Peyer's patch (tissue), 4 donors: Measurements from ENCODE around the gene C11orf91.

Source experiments
- POLR2A ChIP-seq, 2 donors: fragments of 450-650 bp; IDR thresholded peaks; one replicate each; pipeline ENCODE4 v1.5.1; 2017; ENCODE audit warnings: antibody characterized with exemption in 2 of 2, mild to moderate bottlenecking in 2 of 2, moderate library complexity in 2 of 2
- TF ChIP-seq, protein P1 (sequence below), 6 experiments: fragments of 450-650 bp in 4 of 6; fragments of 200-600 bp in 2 of 6; sonication (generic) in 1 of 6; IDR thresholded peaks; one replicate each; pipeline ENCODE4 v1.5.1; 2017 to 2019; ENCODE audit warnings: antibody characterized with exemption in 6 of 6, mild to moderate bottlenecking in 3 of 6, moderate library complexity in 1 of 6

DNA sequence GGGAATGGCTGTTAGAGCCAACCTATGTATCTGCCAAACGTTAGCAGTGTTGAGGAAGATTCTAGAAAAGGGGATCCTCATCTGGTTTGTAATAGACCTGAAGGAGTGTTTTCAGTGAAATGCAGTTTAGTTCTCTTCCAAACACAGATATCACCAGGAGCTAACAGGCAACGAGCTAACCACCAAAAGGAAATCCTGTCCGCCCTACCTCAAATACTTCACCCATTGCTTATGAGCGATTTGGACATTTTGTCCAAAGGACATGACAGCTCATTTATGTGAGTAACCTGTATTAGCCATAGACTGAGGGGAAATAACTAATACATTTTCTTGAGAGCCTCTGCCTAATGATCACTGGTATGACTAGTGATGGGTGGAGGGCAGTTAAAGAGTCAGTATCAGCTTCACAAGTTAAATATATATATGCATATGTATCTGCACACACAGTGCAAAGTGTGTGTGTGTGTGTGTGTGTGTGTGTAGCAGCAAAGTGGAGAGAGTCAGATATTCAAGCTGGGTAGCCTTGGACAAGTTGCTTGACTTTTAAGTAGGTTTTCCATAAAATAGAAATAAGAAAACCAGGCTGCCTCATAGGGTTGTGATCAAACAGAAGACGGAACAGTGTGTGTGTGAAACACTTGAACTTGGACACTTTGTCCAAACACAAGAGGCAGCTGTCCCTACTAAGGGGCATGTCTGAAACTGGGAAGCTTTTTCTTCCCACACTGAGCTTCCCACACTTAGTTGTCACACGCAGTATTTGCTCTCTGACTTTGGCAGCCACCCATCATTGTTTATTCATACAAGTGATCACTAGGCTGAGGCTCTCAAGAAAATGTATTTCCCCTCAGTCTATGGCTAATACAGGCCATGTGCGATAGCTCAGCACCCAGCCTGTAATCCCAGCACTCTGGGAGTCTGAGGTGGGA lies 940 bp upstream of the C11orf91 start:
- TF ChIP-seq, protein P1, sequence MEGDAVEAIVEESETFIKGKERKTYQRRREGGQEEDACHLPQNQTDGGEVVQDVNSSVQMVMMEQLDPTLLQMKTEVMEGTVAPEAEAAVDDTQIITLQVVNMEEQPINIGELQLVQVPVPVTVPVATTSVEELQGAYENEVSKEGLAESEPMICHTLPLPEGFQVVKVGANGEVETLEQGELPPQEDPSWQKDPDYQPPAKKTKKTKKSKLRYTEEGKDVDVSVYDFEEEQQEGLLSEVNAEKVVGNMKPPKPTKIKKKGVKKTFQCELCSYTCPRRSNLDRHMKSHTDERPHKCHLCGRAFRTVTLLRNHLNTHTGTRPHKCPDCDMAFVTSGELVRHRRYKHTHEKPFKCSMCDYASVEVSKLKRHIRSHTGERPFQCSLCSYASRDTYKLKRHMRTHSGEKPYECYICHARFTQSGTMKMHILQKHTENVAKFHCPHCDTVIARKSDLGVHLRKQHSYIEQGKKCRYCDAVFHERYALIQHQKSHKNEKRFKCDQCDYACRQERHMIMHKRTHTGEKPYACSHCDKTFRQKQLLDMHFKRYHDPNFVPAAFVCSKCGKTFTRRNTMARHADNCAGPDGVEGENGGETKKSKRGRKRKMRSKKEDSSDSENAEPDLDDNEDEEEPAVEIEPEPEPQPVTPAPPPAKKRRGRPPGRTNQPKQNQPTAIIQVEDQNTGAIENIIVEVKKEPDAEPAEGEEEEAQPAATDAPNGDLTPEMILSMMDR (IDR thresholded peaks at IDR 0.05), result no peak
- no peak for TF ChIP-seq POLR2A (IDR thresholded peaks at IDR 0.05)
